T-helper 1 cell treated with Interleukin-12 subunit alpha and Interleukin-12 subunit beta and Interleukin-4 antibody, amounts not matched to agents 30 μg/mL and 1 μg/mL, for 36 hours (primary cell): ENCODE results near the gene ECHS1.
"Not testable (repeated sequence)": the region's sequence is repeated elsewhere in the genome, so short reads cannot be mapped to it uniquely, and the experiment has no call there.

Experiments used
- H3K27ac Mint-ChIP-seq: one replicate; pipeline ENCODE4 v1.8.0; 2021; ENCODE audit warnings: mild to moderate bottlenecking, mixed read lengths
- H3K27me3 Mint-ChIP-seq: one replicate; pipeline ENCODE4 v1.8.0; 2021; ENCODE audit warnings: low read depth, mixed read lengths
- H3K36me3 Mint-ChIP-seq: one replicate; pipeline ENCODE4 v1.8.0; 2021; ENCODE audit warnings: low read depth, mixed read lengths
- H3K4me1 Mint-ChIP-seq: one replicate; pipeline ENCODE4 v1.8.0; 2021; ENCODE audit warnings: low read depth, mixed read lengths
- H3K4me3 Mint-ChIP-seq: one replicate; pipeline ENCODE4 v1.8.0; 2021; ENCODE audit warnings: mild to moderate bottlenecking, moderate library complexity, mixed read lengths
- H3K9me3 Mint-ChIP-seq: one replicate; pipeline ENCODE4 v1.8.0; 2021; ENCODE audit warnings: mixed read lengths

Gene ECHS1

DNA sequence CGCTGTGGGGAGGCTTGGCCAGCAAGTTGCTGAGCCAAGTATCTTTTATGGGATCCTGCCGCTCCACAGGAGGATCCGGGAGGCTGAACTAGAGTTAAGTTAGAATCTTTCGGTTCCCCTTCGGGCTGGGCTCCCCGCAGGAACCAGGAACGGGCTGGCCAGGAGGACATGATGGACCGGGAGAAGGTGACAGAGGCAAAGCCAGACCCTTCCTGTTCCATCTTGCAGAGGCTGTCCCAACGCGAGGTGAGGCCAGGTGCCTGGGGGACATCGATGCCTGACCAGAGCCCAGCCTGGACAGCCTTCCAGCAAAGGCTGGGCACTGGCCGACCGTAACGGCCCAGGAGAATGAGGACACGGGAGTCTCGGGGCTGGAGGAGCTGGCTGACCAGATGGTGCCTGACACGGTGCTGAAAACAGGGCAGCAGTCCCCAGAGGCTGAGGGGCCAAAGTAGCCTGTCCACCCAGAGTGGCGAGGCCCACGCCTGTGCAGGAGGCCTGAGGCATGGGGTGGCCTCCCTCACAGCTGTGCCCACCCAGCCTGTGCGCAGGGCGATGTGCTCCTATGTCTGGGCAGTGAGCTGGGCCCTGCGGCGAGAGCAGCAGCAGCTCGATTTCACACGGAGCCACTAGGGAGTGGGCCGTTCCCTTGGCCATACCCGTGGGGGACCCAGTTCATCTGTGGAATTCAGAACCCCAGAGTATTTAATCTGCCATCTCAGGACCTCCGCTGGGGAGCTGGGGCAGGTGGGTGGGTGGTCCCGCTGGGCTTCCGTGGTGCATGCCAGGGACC is 4.1 kb upstream of the ECHS1 start:
- Mint-ChIP-seq H3K4me3 (peak overlapping the region; percentile 48), H3K4me1 (peaks cover 4% of the 10 kb centered on the region), H3K27ac (no peak overlapping the region), H3K27me3 (peaks cover 4% of the 10 kb centered on the region), H3K9me3 (no peaks in the 10 kb centered on the region), H3K36me3 (peaks cover 1% of the 10 kb centered on the region)

DNA sequence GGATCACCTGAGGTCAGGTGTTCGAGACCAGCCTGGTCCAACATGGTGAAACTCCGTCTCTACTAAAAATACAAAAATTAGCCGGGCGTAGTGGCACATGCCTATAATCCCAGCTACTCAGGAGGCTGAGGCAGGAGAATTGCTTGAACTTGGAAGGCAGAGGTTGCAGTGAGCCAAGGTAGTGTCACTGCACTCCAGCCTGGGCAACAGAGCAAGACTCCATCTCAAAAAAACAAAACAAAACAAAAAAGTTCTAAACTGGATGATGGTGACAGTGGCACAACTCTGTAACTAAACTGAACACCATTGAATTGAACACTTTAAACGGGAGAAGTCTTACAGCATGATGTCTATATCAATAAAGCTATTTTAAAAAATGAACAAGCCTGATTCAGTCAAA is 3.0 kb upstream of the ECHS1 start:
- H3K9me3 Mint-ChIP-seq, H3K36me3 Mint-ChIP-seq, H3K27me3 Mint-ChIP-seq, H3K4me1 Mint-ChIP-seq: not testable (repeated sequence)
- Mint-ChIP-seq H3K4me3 (peak overlapping the region; percentile 67), H3K27ac (peak overlapping the region; percentile 20)

DNA sequence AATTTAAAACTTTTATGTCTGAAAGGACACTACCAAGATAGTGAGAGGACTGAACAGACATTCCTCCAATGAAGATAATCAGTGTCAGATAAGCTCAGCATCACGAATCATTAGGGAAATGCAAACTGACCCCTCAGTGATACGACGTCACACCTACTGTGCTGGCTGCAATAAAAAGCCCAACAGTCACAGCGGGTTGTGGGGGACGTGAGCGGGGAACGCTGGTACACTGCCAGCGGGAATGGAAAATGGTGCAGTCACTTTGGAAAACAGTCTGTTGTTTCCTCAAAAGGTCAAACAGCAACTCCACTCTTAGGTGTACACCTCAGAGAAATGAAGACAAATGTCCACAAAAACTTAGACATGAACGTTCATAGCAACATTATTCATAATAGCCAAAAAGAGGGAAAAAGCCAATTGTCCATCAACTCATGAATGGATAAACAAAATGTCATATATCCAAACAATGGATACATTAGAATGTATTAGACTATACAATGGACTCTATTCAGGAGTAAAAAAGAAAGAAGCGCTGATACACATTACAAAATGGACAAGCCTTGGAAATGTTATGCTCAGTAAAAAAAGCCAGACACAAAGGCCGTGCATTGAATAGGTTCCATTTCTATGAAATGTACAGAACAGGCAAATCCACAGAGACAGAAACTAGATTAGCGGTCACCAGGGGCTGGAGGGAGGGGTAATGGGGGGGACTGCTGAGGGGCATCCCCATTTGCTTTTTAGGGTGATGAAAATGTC is 2.4 kb upstream of the ECHS1 start:
- Mint-ChIP-seq H3K4me3 (no peak overlapping the region), H3K4me1 (peaks cover 9% of the 10 kb centered on the region), H3K9me3 (no peaks in the 10 kb centered on the region), H3K27ac (no peak overlapping the region), H3K27me3 (peaks cover 4% of the 10 kb centered on the region), H3K36me3 (peaks cover 1% of the 10 kb centered on the region)

DNA sequence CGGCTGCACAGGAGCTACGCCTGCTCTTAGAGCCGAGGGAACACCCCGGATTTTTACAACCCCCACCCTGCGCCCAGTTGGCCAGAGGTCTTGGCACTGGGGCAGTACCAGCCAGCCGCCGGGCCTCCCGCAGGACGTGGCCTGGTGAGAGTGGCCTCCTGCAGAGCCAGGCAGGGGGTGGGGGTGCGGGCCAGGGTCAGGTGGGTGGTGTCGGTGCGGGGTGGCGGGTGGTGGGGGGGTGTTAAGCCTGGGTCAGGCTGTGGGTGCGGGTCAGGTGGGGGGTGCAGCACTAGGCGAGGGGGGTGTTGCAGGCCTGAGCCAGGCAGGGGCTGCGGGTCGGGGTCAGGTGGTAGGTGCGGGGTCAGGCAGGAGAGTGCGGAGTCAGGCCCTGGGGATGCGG is 647 bp downstream of the ECHS1 start:
- peaks cover 7% of the 10 kb centered on the region for H3K4me1 Mint-ChIP-seq
- no peaks in the 10 kb centered on the region for H3K9me3 Mint-ChIP-seq
- H3K27me3 Mint-ChIP-seq: peaks cover 4% of the 10 kb centered on the region
- H3K4me3 Mint-ChIP-seq: peak overlapping the region; percentile 84
- no peak overlapping the region for H3K27ac Mint-ChIP-seq
- peaks cover 7% of the 10 kb centered on the region for H3K36me3 Mint-ChIP-seq

DNA sequence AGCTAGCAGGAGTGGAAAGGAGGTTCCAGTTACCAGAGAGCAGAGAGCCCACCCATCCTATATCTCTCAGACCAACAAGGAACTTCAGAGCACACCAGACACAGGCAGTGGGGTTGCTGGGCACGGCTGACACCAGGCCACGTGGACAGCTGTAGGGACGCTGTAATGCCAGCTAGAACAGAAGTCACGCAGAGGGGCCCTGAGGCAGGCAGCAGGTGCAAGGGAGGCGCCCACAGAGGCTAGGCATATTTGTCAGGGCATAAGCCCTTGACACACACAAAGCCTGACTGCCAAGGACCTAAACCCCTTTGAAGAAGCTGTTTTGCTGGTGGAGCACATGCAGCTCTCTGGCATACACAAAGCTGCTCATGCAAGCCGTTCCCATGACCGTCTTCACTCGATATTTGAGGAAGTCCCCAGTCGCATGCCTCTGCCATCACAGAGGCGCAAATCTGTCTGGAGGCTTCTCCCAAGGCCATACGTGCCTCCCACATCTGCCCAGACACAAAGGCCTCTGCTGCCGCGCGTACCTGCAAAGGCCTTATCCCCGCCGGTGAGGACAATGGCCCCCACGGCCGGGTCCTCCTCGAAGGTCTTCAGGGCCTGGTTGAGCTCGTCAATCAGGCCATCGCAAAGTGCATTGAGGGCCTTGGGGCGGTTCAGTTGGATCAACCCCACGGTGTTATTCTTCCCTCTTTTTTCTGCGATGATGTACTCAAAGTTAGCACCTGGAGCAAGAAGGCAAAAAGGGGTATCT is 2.9 kb downstream of the ECHS1 start:
- no peak overlapping the region for H3K27ac Mint-ChIP-seq

DNA sequence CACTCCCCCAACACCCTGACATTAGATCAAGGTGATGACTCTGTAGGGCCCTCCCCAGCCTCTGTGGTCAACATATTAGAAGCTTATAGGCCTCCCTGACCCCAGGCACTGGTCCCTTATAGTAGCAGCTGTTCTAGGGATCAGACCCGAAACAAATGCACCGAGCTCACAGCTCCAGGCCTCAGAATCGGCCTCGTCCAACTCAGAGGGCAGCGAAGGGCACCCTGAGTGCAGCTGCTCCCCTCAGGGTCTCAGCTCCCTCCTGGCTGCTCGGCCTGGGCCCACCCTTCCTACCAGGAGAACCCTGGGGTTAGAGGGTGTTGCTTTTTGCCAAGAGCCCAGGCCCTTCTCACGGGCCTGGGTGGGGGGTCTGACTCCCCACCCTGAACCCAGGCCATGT is 5.0 kb downstream of the ECHS1 start:
- Mint-ChIP-seq H3K9me3 (no peaks in the 10 kb centered on the region), H3K4me1 (peaks cover 4% of the 10 kb centered on the region), H3K27ac (no peak overlapping the region), H3K4me3 (no peak overlapping the region), H3K27me3 (no peaks in the 10 kb centered on the region), H3K36me3 (peaks cover 8% of the 10 kb centered on the region)

More for the DNA sequence above, 2.9 kb downstream of the ECHS1 start:
- Mint-ChIP-seq H3K36me3 (peaks cover 7% of the 10 kb centered on the region), H3K27me3 (peaks cover 4% of the 10 kb centered on the region), H3K9me3 (no peaks in the 10 kb centered on the region), H3K4me3 (no peak overlapping the region), H3K4me1 (peaks cover 7% of the 10 kb centered on the region)

DNA sequence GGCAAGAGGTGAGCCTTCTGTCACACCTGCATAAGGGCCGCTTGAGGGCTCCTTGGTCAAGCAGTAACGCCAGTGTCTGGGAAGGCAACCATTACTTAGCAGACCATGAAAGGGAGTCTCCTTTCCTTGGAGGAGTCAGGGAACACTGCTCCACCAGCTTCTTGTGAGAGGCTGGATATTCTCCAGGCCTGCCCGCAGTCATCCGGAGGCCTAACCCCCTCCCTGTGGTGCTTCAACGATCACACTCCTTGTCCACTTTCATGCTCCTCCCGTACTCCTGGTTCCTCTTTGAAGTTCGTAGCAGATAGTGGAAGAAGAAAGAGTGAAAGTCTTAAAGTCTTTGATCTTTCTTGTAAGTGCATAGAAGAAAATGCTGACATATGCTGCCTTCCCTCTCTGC is 5.7 kb downstream of the ECHS1 start:
- not testable (repeated sequence) for H3K4me3 Mint-ChIP-seq, H3K4me1 Mint-ChIP-seq, H3K36me3 Mint-ChIP-seq, H3K27me3 Mint-ChIP-seq, H3K9me3 Mint-ChIP-seq, H3K27ac Mint-ChIP-seq

DNA sequence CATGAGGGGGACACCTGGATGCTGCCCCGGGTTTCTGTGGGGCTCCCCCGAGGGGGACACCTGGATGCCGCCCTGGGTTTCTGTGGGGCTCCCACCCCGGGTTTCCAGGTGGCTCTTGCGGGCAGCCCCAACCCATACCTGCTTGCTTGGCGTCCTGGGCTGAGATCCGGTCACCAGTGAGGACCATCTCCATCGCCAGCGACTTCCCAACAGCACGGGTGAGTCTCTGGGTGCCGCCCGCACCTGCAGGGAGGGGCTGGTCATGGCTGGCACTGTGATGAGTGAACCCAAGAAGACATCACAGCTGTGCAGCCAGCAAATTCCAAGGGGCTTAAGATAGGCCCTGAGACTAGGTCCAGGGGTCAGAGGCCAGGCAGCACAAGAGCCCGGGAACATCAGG is 6.4 kb downstream of the ECHS1 start:
- no peak overlapping the region for H3K27ac Mint-ChIP-seq
- peaks cover 10% of the 10 kb centered on the region for H3K36me3 Mint-ChIP-seq

DNA sequence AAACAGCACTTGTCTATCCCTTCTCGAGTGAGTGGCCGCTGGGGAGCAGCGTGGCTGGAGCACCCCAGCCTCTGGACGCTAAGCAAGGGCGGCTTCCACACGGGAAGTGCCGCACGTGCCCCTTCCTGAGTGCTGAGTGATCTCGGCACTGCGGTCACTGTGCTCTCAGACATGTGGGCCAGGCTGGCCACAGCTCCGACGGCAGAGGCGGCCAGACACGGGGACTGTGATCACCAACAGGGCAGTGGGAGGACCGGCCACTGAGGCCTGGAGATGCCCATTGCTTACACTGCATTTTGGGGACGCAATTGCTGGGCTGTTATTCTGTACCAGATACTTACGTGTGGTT is 7.0 kb downstream of the ECHS1 start:
- Mint-ChIP-seq H3K4me1 (no peaks in the 10 kb centered on the region), H3K27ac (no peak overlapping the region), H3K27me3 (no peaks in the 10 kb centered on the region), H3K36me3 (peaks cover 14% of the 10 kb centered on the region), H3K9me3 (no peaks in the 10 kb centered on the region), H3K4me3 (no peak overlapping the region)

More for the DNA sequence above, 6.4 kb downstream of the ECHS1 start:
- Mint-ChIP-seq H3K4me3 (no peak overlapping the region), H3K4me1 (peaks cover 2% of the 10 kb centered on the region), H3K27me3 (no peaks in the 10 kb centered on the region), H3K9me3 (no peaks in the 10 kb centered on the region)

DNA sequence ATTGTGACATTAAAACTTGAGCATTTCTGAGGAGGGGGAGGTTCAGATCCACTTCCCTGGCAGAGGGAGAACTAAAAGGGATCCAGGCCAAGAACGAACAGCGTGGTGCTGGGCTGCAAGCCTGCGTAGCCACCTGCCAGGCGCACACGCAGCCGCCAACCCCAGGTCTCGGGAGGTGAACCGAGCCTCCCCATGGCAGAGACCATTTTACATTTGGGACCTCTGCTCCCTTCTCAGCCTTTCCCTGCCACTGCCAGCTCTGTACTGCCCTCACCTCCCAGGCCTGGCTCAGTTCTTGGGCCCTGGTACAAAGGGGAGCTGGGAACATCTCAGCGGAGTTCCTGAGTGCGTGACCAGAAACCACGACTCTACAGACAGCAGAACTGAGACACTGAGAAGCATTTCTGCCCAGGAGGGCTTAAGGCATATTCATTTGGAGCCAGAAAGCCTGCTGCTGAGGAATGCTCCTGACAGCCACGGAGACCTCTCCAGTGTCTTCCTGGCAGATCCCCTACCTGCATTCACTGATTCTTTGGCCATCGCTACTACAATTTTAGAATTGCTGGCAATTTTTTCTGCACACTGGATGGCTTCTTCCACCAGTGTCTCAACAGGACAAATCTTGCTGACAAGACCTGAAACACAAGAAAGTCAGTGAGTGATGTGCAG is 7.6 kb downstream of the ECHS1 start:
- no peak overlapping the region for H3K4me3 Mint-ChIP-seq
- H3K36me3 Mint-ChIP-seq: peaks cover 14% of the 10 kb centered on the region
- H3K9me3 Mint-ChIP-seq: no peaks in the 10 kb centered on the region
- H3K27ac Mint-ChIP-seq: no peak overlapping the region
- no peaks in the 10 kb centered on the region for H3K27me3 Mint-ChIP-seq
- H3K4me1 Mint-ChIP-seq: no peaks in the 10 kb centered on the region

DNA sequence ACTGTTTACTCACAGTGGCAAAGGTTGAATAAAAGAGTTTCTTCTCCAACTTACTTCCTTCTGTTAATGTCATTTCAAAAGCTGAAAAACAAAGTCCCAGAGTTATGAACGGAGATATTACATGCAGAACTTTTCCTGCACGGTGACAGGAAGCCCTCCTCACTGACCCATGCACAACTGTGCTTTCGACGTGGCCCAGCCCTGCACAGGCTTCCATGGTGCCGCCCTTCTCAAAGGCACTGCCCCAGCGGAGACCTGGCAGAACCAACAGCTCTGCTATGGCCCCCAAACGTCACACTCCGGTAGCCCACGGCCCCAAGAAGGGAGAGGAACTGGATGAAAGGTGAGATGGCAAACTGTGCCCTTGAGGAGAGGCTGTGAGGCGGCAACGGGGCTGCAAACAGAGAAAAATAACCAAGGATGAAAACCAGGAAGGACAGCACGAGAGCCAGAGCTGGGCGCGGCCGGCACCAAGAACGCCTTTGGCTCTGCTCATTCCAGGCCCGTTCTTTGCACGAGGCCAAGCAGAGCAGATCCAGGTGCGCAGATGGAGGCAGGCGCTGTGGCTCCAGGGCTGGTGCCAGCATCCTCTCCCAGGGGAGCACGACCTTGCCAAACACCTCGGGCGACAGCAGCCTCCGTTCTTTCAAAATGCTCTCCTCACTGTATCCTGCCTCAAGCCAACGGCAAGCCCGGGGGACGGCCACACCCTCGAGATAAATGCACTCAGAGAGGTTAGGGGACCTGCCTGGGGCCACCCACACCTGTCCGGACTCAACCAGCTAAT is 8.3 kb downstream of the ECHS1 start:
- Mint-ChIP-seq H3K27ac (no peak overlapping the region), H3K4me3 (no peak overlapping the region), H3K36me3 (peaks cover 14% of the 10 kb centered on the region), H3K27me3 (no peaks in the 10 kb centered on the region), H3K4me1 (no peaks in the 10 kb centered on the region), H3K9me3 (no peaks in the 10 kb centered on the region)

DNA sequence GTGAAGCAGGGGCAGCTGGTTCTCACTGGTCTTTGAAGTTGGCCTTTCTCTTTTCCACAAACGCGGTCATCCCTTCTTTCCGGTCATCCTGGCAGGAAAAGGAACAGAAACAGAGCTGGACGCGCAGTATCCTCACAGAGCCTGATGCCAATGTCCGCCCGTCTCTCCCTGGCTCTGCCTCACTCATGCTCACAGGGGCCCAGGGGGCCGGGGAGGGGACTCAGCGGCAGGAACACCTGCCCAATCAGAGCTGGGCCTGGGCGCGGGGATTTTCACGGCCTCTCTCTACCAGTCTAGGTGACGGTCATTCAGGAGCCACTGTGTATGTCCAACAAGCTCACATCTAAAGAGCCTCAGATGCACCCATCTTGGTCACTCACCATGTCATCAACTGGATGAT is 10.3 kb downstream of the ECHS1 start:
- H3K4me1 Mint-ChIP-seq: no peaks in the 10 kb centered on the region
- no peaks in the 10 kb centered on the region for H3K27me3 Mint-ChIP-seq
- H3K4me3 Mint-ChIP-seq: no peak overlapping the region
- no peak overlapping the region for H3K27ac Mint-ChIP-seq
- peaks cover 10% of the 10 kb centered on the region for H3K36me3 Mint-ChIP-seq
- H3K9me3 Mint-ChIP-seq: no peaks in the 10 kb centered on the region

DNA sequence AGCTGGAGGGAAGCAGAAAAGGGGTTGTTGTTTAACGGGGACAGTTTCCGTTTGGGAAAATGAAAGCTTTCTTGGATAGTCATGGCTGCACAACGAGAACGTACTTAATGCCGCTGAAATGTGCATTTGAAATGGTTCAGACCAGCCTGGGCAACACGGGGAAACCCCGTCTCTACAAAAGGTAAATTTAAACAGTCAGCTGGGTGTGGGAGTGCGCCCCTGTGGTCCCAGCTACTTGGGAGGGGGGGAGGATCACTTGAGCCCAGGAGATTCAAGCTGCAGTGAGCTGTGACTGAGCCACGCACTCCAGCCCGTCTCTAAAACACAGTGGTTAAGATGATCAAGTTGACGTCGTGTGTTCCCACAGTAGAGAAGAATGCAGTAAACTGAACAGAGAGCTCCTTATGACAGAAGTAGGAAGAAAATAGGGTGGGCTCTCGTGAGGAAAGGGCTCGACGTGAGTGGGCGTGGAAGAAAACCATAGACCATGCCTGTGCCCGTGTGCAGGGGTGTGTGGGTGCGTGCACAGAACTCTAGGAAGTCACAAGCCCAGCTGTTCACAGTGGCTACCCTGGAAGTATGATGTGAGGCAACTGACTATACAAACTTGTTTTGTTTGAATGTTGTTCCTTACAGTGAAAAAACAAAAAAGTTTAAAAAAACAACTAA is 11.2 kb downstream of the ECHS1 start:
- H3K36me3 Mint-ChIP-seq: peaks cover 8% of the 10 kb centered on the region
- no peak overlapping the region for H3K4me3 Mint-ChIP-seq
- no peaks in the 10 kb centered on the region for H3K4me1 Mint-ChIP-seq
- no peaks in the 10 kb centered on the region for H3K9me3 Mint-ChIP-seq
- no peaks in the 10 kb centered on the region for H3K27me3 Mint-ChIP-seq
- H3K27ac Mint-ChIP-seq: no peak overlapping the region
